NCI-H510A (cell line): ENCODE results near the gene ICOSLG.
"Not testable (repeated sequence)": the region's sequence is repeated elsewhere in the genome, so short reads cannot be mapped to it uniquely, and the experiment has no call there.

Experiments
- DNase-seq: peaks from one replicate; lab custom pipeline; 2025; lab: John Stamatoyannopoulos, UW

ICOSLG gene, protein sequence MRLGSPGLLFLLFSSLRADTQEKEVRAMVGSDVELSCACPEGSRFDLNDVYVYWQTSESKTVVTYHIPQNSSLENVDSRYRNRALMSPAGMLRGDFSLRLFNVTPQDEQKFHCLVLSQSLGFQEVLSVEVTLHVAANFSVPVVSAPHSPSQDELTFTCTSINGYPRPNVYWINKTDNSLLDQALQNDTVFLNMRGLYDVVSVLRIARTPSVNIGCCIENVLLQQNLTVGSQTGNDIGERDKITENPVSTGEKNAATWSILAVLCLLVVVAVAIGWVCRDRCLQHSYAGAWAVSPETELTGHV

DNA sequence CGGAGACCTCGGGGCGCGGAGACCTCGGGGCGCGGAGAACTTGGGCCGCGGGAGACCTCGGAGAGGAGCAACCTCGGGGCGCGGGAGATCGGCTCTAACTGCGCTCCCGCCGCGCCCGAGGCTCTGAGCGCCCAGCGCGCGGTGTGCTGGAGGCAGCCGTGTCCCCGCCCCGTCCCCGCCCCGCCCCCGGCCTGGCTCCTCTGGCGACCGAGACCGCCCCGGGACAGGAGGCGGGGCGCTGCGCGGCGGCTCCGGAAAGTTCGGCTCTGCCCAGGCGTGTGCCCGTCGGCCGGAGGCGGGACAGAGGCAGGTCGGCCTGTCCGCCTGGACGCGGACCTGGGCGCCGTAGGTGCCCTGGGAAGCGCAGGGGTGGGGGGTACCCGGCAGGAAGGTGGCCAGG, at the start of gene ICOSLG:
TSS of gene ICOSLG (minus strand) at position 102 of the 400 bp plus-strand sequence. CDS start 126 bp downstream, outside the sequence.
- not testable (repeated sequence) for DNase-seq

DNA sequence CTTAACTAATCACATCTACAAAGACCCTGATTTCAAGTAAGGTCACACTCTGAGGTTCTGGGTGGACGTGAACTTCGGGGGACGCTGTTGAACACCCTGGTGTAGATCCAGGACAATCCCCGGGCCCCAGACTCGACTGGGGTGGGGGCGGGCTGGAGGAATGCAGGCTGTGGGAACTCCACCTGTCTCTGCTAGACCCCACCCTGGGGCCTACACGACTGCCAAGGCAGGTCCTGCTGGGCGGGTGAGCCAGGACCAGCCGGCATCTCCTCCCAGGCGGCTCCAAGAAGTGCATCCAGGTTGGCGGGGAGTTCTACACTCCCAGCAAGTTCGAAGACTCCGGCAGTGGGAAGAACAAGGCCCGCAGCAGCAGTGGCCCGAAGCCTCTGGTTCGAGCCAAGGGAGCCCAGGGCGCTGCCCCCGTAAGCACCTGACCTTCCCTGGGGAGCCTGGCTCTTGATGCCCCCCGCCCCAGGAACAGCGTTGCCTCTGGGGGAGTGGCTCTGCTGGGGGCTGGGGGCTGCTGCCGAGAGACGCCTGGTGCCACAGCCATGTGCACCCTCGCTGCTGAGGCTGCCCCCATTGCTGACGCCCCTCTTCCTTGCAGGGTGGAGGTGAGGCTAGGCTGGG, 48.8 kb upstream of the ICOSLG start:
- no peak for DNase-seq

DNA sequence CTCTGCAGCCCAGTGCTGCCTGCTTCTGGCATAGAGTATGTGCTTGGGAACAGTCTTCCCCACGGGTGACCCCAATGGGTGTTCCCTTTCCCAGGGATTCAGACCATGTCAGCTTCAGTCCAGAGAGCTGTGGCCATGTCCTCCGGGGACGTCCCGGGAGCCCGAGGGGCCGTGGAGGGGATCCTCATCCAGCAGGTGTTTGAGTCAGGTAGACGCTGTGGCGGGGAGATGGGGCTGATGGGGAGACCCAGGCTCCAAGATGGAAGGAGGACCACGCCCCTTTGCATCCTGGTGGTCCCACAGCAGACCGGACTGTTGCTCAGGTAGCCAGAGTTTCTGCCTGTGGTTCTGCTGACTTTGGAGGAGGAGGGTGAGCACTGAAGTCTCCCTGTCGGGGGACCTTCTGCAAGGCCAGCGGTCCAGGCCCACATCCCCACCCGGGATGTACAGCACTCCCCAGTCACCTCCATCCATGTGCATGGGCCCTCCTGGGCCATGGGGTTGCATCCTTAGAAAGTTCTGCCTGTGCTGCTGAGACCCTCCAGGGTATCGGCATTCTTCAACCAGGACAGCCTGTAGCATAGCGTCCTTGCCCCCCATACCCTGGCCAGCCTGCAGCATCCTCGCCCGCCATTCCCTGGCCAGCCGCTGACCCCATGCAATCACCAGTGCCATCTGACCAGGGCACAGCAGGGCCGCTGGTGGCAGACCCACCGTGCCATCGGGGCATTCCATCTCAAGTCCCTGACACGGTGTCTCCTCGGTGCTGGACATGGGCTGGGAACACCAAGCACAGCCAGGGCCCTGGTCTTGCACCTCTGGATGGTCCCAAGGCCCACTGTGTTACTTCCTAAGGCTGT, 47.7 kb upstream of the ICOSLG start:
- no peak for DNase-seq

DNA sequence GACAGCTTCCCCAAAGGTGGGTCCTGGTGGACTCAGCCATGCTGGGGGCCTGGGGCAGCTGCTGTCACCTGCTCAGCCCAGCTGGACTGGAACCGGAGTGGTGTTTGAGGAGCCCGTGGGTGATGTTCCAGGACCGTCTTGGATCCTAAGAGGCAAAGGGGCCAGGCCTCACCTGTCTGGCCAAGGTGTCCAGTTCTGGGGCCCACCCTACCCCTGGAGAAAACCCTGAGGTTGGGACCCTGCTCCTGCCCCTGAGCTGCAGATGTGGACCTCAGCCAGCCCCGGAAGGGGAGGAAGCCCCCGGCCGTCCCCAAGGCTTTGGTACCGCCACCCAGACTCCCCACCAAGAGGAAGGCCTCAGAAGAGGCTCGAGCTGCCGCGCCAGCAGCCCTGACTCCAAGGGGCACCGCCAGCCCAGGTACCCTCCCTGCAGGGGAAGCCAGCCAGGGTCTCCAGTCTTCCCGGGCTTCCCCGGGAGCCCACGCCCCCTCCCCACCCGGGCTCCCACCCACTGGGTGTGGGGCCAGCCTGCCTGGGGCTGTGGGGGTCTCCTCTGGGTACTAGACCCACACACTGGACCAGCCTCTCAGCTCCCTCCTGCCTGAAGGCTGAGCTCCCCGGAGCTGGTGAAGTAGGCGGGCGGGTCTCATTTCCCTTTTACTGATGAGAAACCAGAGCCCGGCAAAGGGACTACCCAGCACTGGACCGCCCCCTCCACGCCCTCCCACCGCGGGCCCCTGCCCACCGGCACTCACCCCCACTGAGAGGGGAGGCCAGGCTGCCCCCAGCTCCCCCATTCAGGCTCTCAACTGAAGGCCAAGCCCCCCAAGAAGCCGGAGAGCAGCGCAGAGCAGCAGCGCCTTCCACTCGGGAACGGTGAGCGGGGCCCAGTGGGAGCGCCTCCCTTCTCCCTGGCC, 46.2 kb upstream of the ICOSLG start:
- DNase-seq = no peak

DNA sequence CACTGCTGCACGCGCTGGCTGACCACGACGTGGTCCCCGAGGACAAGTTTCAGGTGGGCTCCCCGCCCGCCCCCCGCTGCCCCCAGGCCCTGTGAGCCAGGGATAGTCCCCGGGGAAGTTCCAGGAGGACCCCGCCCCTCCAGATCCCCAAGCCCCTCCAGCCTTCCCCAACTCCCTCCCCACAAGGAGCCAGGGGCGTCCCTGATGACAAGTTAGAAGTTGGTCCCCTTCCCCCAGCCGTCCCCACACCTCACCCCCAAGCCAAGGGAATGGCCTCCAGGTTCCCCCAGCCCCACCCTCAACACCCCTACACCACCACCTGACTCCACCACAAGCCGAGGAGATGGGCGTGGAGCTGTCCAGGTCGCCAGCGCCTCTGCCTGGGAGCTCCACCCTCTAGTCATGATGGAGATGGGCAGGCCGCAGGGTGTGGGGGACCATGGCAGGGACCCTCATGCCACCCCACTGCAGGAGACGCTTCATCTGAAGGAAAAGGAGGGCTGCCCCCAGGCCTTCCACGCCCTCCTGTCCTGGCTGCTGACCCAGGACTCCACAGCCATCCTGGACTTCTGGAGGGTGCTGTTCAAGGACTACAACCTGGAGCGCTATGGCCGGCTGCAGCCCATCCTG, 45.5 kb upstream of the ICOSLG start:
- DNase-seq = no peak

DNA sequence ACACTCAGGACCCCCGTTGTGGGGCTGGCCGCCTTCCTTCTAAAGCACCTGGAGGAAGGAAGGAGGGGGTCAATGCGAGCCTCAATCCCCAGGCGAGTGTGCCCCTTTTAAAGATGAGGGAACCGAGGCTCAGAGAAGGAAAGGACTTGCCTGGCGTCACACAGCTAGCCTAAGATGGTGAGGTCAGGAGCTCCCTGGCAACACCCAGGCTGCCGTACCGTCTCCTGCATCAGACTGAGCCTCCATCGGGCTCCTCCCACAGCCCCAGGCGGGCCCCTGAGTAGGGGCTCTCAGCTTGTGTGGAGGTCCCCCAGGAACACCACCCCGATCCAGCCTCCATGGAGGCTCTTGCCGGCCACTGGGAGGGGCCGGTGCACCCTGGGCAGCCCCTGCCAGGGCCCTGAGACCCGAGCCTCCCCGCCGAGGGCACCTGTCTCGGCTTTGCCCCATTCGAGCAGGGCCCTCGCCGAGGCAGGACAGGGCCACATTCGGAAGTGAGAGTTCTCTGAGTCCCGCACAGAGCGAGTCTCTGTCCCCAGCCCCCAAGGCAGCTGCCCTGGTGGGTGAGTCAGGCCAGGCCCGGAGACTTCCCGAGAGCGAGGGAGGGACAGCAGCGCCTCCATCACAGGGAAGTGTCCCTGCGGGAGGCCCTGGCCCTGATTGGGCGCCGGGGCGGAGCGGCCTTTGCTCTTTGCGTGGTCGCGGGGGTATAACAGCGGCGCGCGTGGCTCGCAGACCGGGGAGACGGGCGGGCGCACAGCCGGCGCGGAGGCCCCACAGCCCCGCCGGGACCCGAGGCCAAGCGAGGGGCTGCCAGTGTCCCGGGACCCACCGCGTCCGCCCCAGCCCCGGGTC, 44.6 kb upstream of the ICOSLG start, which contains the start of gene AIRE:
TSS of gene AIRE (plus strand) at position 739 of the 855 bp plus-strand sequence. CDS start 131 bp downstream, outside the sequence.
- no peak for DNase-seq

DNA sequence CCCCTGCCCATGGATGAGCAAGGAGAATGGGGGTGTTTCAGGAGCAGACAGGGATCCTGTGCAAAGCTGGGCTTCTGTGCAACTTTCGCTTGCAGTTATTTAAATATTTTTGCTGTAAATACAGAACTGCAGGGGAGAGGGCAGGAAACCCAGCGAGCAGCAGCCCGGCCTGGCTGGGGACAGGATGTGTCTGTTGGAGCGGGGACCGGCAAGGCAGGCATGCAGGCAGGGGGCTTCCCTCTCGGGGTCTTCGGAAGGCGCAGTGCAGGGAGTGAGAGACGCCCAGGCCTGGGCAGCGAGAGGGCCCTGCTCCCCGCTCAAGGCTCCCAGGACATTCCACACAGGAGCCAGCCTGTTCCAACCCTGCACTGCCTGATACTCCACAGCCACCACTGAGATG, 43.2 kb upstream of the ICOSLG start:
- no peak for DNase-seq

DNA sequence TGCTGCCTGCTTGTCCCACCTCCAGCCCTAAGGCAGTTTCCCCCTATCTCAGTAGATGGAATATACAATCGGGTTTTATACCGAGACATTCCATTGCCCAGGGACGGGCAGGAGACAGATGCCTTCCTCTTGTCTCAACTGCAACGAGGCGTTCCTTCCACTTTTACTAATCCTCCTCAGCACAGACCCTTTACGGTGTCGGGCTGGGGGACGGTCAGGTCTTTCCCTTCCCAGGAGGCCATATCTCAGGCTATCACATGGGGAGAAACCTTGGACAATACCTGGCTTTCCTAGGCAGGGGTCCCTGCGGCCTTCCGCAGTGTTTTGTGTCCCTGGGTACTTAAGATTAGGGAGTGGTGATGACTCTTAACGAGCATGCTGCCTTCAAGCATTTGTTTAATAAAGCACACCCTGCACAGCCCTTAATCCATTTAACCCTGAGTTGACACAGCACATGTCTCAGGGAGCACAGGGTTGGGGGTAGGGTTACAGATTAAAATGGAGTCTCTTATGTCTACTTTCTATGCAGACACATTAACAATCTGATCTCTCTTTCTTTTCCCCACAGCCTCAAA, 42.6 kb upstream of the ICOSLG start:
- not testable (repeated sequence) for DNase-seq

DNA sequence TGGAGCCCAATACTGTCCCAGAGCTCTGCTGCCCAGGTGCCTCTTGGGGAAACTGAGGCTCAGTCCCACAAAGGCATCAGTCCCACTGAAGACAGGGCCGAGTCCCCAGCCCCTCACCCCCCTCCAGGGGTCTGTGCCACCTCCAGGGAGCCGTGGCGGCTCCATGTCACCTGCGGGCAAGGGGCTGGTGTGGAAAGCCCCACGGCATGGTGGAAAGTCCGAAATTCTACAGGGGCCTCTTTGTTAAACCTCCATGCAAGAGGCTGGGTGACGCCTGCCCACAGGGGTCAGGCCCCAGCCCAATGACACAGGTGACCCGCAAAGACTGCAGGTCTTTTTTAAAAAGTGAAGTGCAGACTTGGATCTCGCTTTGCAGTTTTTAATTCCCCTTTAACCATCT, 41.6 kb upstream of the ICOSLG start:
- DNase-seq = no peak

DNA sequence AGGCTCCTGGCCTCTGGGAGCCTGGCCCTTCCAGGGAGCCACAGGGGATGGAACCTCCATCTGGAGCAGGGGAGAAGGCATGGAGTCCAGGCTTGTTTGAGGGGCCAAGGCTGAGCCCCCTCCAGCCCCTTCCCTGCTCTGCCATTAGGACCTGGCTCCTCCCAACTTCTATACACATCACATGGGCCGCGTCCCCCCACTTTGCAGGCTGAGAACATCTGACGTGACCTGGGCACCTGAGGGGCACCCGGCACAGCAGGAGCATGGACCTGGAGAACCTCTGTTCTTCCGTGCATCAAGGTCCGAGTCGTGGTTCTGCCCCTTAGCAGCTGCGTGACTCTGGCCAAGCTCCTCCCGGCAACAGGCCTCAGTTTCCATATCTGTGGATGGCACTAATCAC, 41.1 kb upstream of the ICOSLG start:
- DNase-seq = no peak

DNA sequence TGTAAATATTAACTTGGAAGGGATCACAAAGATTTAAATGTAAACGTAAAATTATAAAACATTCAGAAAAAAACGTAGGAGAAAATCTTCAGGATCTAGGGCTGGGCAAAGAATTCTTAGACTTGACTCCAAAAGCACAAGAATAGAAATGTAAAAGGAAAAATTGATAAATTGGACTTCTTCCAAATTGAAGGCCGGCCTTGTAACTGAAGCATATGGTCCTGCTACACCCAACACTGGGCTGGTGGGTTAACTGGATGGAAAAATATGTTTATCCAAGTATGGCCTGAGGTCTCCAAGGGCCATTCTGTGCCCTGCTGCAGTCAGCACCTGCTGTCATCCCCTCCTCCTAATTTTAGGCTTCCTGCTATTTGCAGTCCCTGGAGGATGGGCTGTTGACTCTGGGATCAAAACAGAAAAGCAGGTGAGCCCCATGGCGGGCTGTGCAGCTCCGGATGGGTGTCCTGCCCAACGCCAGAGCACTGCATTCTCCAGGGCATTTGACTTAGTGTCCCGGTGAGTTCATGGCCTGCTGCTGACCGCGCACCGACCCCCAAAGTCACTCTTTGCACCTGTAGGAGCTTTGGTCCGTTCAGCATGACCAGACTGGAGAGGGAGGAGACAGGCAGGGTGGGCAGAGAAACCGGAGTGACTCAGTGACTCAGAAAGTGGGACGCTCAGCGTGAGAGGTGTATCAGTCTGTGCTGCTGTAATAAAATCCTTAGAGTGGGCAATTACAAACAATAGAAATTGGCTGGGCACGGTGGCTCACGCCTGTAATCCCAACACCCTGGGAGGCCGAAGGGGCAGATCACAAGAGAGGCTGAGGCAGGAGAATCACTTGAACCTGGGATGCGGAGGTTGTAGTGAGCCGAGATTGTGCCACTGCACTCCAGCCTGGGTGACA, 38.9 kb upstream of the ICOSLG start:
- no peak for DNase-seq

DNA sequence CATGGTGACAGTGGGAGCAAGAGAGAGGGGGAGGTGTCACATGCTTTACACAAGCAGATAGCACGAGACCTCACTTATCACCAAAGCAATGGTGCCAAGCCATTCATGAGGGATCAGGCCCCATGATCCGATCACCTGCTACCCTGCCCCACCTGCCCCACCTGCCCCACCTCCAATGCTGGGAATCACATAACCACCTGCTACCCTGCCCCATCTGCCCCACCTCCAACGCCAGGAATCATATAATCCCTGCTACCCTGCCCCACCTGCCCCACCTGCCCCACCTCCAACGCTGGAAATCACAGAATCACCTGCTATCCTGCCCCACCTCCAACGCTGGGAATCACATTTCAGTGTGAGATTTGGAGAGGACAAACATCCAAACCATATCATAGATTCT, 34.3 kb upstream of the ICOSLG start:
- DNase-seq = peak; percentile 37

DNA sequence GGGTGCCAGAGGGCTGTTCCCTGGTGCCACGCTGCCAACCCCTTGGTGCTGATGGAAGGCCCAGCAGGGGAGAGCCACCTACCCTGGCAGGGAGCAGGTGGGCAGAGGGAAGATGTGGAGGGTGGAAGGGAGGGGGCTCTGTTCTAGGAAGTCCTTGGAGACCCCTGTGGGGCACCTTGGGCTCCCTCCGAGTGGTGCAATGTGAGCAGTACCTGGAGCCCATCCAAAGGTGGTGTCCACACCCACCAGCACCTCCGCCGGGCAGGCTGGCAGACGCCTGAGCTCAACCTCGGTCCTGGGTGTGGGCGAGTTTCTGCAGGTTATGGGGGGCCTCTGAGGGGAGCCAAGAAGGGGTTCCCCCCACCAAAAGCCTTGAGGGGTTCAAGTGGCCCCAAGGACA, 32.3 kb upstream of the ICOSLG start:
- DNase-seq = no peak

DNA sequence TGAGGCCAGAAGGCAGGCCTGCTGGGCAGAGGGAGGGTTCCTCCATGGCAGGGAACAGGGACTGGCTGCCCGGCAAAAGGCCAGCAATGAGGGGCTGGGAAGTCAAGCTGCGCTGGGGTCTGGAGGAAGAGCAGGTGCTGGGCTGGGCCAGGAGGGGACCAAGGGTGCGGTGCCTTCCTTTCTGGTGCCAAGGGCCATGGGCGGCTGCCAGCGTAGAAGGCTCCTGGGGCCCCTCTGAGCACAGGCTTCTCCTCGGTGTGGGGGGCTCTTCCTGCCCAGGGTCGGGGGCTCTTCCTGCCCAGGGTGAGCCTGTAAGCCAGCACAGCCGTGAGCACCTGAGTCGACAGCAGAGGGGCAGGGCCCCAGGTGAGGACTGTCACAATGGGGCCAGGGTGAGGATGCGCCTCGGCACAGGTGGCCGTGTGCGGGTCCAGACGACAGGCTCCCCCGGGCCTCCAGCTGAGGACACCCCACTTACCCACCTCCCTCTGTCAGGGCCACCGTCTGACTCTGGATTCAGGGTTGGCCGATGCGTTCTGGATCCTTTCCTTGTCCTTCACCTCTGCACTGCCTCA, 31.6 kb upstream of the ICOSLG start:
- DNase-seq = no peak

DNA sequence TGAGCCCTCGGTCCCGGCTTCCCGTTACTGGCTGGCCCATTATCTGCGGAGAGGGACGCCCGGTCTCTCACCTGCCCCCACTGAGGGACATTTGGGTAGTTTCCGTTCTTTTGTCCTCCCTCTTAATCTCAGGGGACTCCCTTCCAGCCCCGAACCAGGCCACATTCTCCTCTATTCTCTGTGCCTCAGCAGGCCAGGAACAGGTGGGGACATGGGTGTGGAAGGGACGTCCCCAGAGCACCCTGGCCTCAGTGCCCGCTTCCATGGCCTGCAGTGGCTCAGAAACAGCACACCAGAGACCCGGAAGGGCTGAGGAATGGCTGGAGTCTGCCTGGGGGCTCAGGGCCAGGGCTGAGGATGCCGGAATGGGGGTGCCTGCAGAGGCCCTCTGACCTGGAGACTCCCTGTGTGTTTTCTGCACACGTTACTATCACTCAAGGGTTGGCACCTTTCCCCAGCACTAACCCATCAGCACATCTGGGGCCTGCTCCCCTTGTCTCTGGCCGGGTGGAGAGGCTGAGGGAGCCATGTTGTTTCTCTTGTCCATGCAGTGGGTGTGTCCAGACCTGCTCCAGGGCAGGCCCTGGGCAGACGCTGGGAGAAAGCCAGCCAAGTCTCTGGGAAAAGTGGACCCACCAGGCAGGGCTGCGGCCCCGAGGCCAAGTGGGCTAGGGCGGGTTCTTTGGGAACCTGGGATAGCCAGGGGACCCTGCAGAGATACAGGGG, 31.0 kb upstream of the ICOSLG start:
- no peak for DNase-seq

DNA sequence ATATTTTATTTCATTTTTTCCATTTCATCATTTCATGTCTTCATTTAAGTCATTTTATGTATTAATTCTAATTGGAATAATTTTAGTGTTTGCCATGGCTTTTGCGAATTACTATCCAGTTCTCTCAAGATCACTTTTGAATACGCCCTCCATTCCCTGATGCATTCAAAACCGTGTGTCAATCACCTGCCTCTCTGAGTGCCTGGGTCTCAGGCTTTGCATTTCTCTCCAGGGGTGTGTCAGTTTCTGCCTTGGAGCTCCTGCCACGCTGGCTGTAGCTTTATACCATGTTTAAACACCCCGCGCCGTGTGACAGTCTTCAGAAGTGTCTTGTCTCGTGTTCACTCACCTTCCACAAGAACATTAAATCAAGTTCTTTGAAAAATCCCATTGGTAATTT, 28.3 kb upstream of the ICOSLG start:
- DNase-seq = no peak

DNA sequence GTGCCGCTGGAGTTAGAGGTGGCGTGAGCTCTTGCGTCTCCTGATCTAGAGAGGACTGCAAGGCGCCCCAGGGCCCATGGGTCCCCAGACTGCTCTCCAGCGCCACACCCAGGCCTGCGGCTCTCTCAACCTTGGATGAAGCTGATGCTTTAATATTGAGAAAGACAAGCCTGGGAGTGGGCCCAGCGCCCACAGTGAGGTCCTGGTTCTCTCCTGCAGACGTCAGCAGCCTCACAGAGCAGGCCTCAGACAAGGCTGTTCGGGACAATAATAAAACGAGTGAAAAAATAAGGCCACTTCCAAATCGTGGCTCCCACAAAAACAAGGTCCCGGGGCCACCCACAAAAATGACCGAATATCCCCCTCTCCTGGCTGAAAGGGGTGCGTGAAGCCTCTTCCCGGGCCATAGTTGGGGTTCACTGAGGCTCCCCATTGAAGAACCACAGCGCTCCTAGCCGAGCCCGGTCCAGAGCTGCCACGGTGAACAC, 27.0 kb upstream of the ICOSLG start:
- DNase-seq = no peak
